Measurements from ENCODE around the gene LGALS9.

- TF ChIP-seq CTCF (IDR thresholded peaks at IDR 0.05; ENCODE audit: poor library complexity) = no peak
- TF ChIP-seq EZH2 (IDR thresholded peaks at IDR 0.05; ENCODE audit: borderline replicate concordance) = no peak
- TF ChIP-seq EZH2phosphoT487 (IDR thresholded peaks at IDR 0.05; ENCODE audit: low read depth, severe bottlenecking, unreplicated experiment) = no peak
These were observed 36.9 kb downstream of the LGALS9 start for GRCh38 chr17:27667656-27668487.
